T follicular helper cell (primary cell): Measurements from ENCODE around the gene PIGN.

Experiments used
- DNase-seq: peaks from one replicate; pipeline ENCODE4 v3.0.0-alpha.2; 2020; ENCODE audit warnings: low read depth

PIGN gene

GRCh38 chr18:62107881-62108280 lies 79.0 kb downstream of the PIGN start:
- DNase-seq: no peak

- DNase-seq: no peak
These were observed 80.6 kb downstream of the PIGN start for GRCh38 chr18:62106271-62106670.

GRCh38 chr18:62105376-62105775 lies 81.5 kb downstream of the PIGN start:
- DNase-seq: no peak

GRCh38 chr18:62102221-62102620 lies 84.6 kb downstream of the PIGN start:
- no peak for DNase-seq

DNA sequence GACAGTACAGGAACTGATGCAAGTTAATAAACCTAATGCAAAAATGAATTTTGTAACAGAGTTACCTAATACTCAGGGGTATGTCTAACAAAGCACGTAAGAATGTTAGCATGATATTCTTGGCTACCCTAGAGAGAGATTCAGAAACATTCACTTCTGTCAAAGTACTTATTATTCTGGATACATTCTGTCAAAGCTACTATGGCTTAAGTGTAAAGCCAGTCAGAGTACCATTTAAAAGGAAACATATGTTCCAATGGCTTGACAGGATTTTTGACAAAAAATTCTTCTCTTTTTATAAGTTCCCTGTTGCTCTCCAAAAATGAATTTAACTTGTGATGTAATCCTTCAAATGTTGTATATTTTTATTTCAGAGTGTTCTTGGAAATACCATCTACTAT lies 85.5 kb downstream of the PIGN start:
- DNase-seq: no peak

DNA sequence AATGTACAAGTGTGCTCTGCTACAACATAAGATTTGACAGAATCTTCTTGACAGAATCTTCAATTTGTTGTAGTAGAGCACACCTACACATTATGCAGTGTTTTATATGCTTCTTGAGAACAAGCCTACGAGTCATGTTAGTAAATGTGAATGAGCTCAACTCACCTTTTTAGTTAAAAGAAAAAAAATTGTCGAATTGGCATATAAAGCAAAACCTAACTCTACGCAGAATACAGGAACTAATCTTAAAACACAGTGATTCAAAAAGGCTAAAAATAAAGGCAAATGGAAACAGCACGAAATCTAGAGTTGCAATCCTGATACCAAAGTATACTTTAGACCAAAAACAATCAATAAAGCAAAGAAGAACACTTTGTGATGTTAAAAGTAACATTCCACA lies 87.9 kb downstream of the PIGN start:
- no peak for DNase-seq

GRCh38 chr18:62097698-62098097 lies 89.2 kb downstream of the PIGN start:
- DNase-seq: no peak

DNA sequence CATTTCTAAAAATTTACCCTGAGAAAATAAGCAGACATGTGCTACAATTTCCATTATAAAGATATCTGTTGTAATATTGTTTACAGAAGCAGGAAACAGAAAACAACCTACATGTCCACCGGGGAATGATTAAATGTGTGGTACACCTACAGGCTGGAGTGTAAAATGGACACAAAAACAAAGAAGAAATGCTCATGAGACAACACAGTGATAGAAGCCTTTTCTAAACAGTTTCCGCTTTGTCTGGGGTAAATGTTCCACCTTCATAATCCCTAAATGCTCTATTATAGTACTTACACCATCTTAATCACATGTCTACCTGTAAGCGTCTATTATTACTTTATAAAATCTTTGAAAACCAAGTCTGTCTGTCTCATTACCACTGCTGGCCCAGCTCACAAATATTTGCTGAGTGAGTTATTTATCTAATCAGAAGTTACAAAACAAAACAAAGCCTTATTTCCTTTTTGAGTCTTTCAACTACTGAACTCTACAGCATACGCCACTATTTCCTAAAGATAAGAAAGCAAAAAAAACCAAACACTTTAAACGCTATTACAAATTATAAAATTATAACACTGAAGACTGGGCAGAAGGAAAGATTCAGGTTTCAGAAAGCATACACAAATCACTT lies 95.3 kb downstream of the PIGN start:
- DNase-seq: no peak

DNA sequence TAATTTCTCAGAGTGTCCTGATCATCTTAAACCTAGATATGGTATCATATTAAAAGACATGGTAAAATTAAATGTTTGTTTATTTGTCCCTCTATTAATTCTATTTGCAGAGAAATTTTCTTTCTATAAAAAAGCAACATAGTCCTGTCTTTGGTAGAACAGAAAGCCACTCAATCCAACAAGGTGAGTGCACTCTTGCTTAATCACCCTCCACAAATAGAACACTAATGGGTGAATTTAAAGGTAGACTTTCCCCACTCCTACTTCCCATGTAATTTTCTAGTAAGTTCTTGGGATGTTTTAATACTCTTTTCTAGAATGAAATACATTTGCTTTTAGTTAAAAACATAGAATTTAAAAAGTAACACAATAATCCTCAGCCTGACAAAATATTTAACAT lies 97.7 kb downstream of the PIGN start:
- DNase-seq: no peak

DNA sequence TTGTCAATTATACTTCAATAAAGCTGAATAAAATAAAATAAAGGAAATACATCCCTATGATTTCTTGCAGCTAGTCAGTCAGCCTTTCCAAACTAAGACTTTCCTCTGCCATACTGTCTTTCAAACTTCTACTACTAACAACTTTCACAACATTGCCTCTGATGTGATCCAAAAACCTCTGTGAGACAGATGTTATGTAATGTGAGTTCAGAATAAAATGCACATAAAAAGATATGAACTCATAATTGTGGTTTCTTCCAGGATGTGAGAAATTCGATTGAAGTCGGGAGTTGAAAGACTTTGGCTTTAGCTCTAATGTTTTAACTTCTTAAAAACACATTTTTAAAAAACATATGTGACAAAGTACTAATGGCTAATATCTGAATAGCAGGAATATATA lies 98.7 kb downstream of the PIGN start:
- no peak for DNase-seq

- DNase-seq: no peak
These were observed 101.1 kb downstream of the PIGN start for GRCh38 chr18:62085756-62086155.

GRCh38 chr18:62081761-62082294 lies 105.0 kb downstream of the PIGN start:
- no peak for DNase-seq

- no peak for DNase-seq
These were observed 105.6 kb downstream of the PIGN start for GRCh38 chr18:62081248-62081647.

GRCh38 chr18:62080172-62080900 lies 106.5 kb downstream of the PIGN start:
- DNase-seq: no peak

DNA sequence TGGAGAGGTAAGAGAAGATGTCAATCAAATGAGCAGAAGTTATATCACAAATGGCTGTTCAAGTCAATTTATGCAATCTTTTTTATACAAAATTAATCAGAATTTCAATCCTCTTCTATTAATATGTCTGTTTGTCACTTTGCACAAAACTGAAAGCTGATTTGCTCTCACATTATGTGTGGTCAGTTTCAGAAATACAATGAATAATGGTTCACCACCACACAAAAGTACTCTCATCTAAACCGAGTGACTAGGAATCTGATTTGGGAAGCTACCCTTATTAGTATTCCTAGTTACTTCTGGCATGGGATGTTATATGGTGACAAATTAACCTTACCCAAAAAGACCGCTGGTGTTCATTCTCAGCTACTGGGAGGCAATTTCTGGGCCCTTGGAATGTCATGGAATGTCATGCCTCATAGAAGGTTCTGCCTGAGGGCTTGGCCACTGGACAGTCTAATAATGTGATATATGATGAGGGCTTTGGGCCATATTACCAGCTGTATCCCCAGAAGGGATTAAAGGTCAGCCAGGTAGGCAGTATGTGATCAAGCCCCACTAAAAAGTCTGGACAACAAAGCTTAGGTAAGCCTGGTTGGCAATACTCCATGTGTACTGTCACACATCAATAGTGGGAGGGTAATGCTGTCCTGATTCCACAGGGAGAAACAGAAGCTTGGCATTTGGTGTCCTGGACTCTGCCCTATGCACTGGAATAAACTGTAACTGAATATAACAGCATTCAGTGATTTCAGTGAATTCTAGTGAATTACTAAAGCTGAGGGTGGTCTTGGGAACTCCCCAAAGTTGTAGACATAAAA lies 113.2 kb downstream of the PIGN start:
- DNase-seq: no peak

DNA sequence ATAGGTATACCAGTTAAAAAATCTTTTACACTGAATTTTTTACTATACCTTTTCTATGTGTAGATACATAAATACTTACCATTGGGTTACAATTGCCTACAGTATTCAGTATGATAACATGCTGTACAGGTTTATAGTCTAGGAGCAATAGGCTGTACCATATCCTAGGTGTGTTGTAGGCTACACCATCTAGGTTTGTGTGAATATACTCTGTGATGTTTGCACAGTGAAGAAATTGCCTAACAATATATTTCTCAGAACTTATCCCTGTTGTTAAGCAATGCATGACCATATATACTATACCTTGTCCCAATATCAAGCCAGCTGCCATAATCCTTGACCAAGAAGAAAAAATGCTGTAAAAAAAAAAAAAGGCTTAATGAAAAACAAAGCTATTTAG lies 114.5 kb downstream of the PIGN start:
- no peak for DNase-seq

DNA sequence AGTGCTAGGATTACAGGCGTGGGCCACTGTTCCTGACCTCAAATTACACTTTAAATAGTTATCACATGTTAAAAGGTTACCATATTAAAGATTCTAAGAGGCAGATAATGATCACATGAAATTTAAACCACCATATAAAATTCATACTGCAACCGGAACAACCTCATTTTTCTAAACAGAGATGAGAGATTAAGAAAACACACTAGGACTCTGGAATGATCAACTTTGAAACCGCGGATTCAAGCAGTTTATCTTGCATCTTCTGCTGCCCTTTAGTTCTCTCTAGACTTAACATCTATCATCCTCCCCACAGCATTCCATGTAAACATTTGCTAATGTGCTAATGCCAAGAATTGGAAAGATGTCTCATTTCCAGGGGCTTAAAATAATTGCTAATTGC lies 115.8 kb downstream of the PIGN start:
- no peak for DNase-seq

GRCh38 chr18:62070302-62070701 lies 116.6 kb downstream of the PIGN start:
- no peak for DNase-seq

GRCh38 chr18:62069556-62069955 lies 117.3 kb downstream of the PIGN start:
- no peak for DNase-seq

- no peak for DNase-seq
These were observed 120.6 kb downstream of the PIGN start for GRCh38 chr18:62066102-62066818.

- no peak for DNase-seq
These were observed 122.5 kb downstream of the PIGN start for GRCh38 chr18:62064361-62064760.

DNA sequence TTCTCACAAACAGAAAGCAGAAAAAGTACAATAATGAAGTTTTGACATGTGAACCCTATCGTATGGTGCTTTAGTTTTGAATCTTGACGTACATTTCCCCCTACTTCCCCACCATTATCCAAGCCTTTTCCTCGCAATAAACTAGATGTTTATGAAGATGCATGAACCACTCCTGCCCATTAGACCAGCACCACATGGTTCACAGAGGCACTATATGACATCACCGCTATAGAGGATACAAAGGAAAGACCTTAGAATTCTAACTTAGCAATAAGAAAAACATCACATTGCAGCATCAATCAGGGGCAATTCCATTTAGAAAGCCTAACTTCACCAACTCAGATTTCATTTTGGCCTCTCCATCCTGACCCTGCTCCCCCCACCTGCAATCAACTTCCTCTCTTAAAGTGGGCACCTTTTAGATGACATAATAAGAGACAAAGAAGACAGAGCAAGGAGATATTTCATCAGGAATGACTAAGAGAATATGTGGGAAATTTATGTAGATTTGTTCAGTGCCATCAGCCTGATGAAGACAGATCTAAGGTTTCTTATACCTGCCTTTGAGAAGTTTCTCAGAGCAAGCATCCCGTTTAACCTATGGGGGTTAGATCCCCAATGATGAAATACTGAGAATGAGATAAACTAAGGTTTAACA lies 124.9 kb downstream of the PIGN start:
- no peak for DNase-seq
